ENCODE measurements around the gene MAP2K5.

- TF ChIP-seq CTCF (IDR thresholded peaks at IDR 0.05): no peak
- TF ChIP-seq POLR2AphosphoS5 (IDR thresholded peaks at IDR 0.05): no peak
- TF ChIP-seq POLR2A (IDR thresholded peaks at IDR 0.05): no peak
Observed at GRCh38 chr15:67575039-67575502, 32.6 kb downstream of the MAP2K5 start.
